Coronary artery (tissue), 2 donors: ENCODE data around the gene CCNB1IP1.
A peak's percentile ranks its signal among the peaks of the same experiment; 100 is the strongest.

Experiments used
- DNase-seq: peaks from one replicate; pipeline ENCODE4 v3.0.0-alpha.2; 2017; ENCODE audit warnings: low spot score
- H3K27ac ChIP-seq, 2 donors: fragments of 200-600 bp; sonication (generic); one replicate each; pipeline ENCODE4 v1.5.1; 2016 to 2019
- H3K4me3 ChIP-seq: fragments of 200-600 bp; sonication (generic); 2 replicates; pipeline ENCODE4 v1.5.1; 2016; ENCODE audit warnings: mild to moderate bottlenecking, moderate library complexity
- CTCF ChIP-seq: fragments of 200-600 bp; sonication (generic); IDR thresholded peaks from one replicate; pipeline ENCODE4 v1.5.1; 2019; ENCODE audit warnings: antibody characterized with exemption

The CCNB1IP1 gene

GRCh38 chr14:20333494-20333841 is 389 bp upstream of the CCNB1IP1 start:
- DNase-seq: no peak
- TF ChIP-seq CTCF: no peak
- Histone ChIP-seq H3K27ac (peak overlapping the region; percentile 81 to 85), H3K4me3 (peak overlapping the region; percentile 68)

DNA sequence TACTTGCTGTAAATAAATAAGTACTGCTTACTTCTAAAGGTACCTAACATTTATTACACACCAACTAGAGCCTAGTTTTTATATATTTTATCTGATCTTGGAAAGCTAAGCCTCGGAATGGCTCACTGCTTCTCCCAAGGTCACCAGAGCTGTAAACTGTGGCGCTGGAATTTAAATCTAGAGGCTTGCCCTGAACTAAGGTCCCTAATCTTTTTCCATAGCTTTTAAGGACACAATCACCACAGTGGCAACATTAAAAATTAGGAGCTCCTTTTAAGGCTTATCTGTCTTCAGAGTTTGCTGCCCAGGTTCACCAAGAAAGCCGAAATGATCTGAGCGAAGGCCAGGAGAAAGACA is 670 bp downstream of the CCNB1IP1 start:
- Histone ChIP-seq H3K4me3 (peak overlapping the region; percentile 68), H3K27ac (peak overlapping the region; percentile 81 to 85)
- TF ChIP-seq CTCF: no peak
- DNase-seq: no peak

- Histone ChIP-seq H3K4me3 (no peak overlapping the region), H3K27ac (no peak overlapping the region)
- TF ChIP-seq CTCF: no peak
- no peak for DNase-seq
These were observed 1.9 kb downstream of the CCNB1IP1 start for GRCh38 chr14:20331053-20331613.

- H3K27ac ChIP-seq: no peak overlapping the region
These were observed 3.7 kb downstream of the CCNB1IP1 start for GRCh38 chr14:20329355-20329754.

GRCh38 chr14:20328705-20329104 is 4.4 kb downstream of the CCNB1IP1 start:
- Histone ChIP-seq H3K4me3 (no peak overlapping the region), H3K27ac (no peak overlapping the region)
- TF ChIP-seq CTCF: no peak
- no peak for DNase-seq

More at GRCh38 chr14:20329355-20329754, 3.7 kb downstream of the CCNB1IP1 start:
- H3K4me3 ChIP-seq: no peak overlapping the region
- no peak for TF ChIP-seq CTCF
- no peak for DNase-seq

DNA sequence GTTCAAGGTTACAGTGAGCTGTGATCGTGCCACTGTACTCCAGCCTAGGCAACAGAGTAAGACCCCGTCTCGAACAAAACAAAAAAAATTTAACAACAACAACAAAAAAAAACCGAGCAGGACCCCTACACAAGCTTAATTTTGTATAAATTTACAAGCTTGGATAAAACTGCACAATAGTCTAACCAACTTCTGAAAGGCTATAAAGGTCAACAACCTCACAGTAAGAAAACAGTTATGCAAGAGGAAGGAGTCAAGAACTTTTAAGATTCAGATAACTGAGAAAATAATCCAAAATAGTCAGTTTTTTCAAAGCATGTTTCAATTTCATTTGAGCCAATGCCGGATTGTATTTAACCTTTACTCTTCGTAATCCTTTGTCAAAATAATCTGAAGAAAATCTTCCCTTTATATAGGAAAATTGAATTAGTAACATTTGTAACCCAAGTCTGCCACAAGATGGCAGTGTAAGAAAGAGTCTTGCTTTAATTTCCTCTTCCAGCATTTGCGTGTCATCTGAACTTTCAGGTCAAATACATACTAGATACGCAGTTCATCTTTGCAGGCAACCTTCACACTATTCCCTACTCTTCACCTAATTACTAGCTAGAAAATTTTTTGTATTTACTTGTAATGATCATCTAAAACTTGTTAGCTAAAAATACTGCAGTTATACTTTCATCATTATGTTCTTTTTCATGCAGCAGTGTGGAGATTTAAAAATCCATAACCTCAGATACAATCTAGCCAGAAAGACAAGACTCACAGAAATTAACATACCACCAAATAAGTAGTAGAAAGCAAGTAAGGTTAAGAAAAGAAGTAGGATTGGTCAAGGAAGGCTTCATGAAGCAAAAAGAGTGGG is 5.8 kb downstream of the CCNB1IP1 start:
- H3K27ac ChIP-seq: peak overlapping the region in 1 of 2 donors; percentile 23
- peak; percentile 55 for TF ChIP-seq CTCF
- no peak for DNase-seq
- H3K4me3 ChIP-seq: no peak overlapping the region

DNA sequence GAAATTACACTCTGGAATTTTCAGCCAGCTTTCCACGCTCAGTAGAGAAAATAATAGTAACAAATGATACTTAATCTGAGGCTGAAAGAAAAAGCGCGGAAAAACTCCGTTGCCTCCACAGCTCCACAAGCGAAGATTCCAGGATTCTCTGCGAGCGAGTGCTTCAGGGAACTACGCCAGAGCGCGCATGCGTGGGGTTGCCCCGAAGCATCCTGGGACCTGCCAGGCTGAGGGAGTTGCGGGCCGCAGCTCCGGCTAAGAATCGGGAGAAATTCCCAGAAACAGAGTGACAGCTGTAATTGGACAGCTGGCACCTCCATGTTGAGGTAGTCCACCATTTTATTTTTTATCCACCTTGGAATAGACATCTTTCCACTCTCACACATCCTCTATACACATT is 15.4 kb downstream of the CCNB1IP1 start:
- Histone ChIP-seq H3K4me3 (no peak overlapping the region), H3K27ac (no peak overlapping the region)
- TF ChIP-seq CTCF: no peak
- DNase-seq: no peak
